Spleen (tissue), 7 donors: ENCODE results near the gene SERPING1.

Experiments used
- POLR2A ChIP-seq, 3 donors: fragments of 450-650 bp; IDR thresholded peaks; one replicate each; pipeline ENCODE4 v1.5.1; 2017; ENCODE audit warnings: antibody characterized with exemption in 3 of 3, mild to moderate bottlenecking in 1 of 3
- POLR2AphosphoS5 ChIP-seq, 3 donors: sonication (generic); formaldehyde crosslinking; IDR thresholded peaks; one replicate each; pipeline ENCODE4 v1.5.1; 2017; ENCODE audit warnings: antibody characterized with exemption in 3 of 3
- TF ChIP-seq, protein P1 (sequence below), 11 experiments: fragments of 200-600 bp in 7 of 11; fragments of 450-650 bp in 4 of 11; sonication (generic) in 4 of 11; IDR thresholded peaks in 8 of 11; conservative IDR thresholded peaks in 3 of 11; 1 replicate in 7 of 11; 2 replicates in 4 of 11; pipeline versions ENCODE4 v1.4.0 to v1.8.0; 2016 to 2021; ENCODE audit warnings: antibody characterized with exemption in 11 of 11, inconsistent platforms in 4 of 11, mild to moderate bottlenecking in 1 of 11
- donor health status: DM: no; HTN: no; CAD: no; lungs with moderate emphysema.
- donor health status: DM: no; HTN: no; CAD: no.
- donor health status: DM: no; HTN: no; CAD: no.

DNA sequence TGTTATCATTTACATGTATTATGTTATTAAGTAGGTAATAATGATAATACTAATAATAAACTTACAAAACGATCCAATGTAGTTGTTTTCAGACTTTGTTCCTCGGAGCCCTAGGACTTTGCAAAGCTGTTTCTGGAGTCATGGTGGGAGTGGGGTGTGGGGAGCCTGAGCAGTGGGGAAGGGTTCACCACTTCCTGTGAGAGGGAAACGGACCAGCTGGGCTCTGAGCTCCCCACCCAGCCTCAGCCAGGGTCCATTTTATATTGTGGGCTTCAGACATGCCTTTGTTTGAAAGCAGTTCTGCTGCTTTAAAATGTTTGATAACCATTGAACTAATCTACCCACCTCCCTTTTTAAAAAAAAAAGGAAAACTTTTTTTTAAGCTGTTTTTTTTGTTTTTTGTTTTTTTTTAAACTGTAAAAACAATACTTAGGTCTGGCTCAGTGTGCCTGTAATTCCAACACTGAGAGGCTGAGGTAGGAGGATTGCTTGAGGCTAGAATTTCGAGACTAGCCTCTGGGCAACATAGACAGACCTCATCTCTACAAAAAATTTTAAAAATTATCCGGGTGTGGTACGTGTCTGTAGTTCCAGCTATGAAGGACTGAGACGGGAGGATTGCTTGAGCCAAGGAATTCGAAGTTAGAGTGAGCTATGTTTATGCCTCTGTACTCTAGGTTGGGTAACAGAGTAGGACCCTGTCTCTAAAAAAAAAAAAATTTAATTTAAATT, 7.0 kb downstream of the SERPING1 start:
- TF ChIP-seq, protein P1, sequence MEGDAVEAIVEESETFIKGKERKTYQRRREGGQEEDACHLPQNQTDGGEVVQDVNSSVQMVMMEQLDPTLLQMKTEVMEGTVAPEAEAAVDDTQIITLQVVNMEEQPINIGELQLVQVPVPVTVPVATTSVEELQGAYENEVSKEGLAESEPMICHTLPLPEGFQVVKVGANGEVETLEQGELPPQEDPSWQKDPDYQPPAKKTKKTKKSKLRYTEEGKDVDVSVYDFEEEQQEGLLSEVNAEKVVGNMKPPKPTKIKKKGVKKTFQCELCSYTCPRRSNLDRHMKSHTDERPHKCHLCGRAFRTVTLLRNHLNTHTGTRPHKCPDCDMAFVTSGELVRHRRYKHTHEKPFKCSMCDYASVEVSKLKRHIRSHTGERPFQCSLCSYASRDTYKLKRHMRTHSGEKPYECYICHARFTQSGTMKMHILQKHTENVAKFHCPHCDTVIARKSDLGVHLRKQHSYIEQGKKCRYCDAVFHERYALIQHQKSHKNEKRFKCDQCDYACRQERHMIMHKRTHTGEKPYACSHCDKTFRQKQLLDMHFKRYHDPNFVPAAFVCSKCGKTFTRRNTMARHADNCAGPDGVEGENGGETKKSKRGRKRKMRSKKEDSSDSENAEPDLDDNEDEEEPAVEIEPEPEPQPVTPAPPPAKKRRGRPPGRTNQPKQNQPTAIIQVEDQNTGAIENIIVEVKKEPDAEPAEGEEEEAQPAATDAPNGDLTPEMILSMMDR (IDR thresholded peaks at IDR 0.05 in 8 of 11, conservative IDR thresholded peaks at IDR 0.05 in 3 of 11), result no peak
- no peak for TF ChIP-seq POLR2A (IDR thresholded peaks at IDR 0.05)
- TF ChIP-seq POLR2AphosphoS5 (IDR thresholded peaks at IDR 0.05), result no peak
